ENCODE results near the gene DBNDD2.
A peak's percentile ranks its signal among the peaks of the same experiment; 100 is the strongest.

Gene DBNDD2

GRCh38 chr20:45433976-45434375, 25.9 kb downstream of the DBNDD2 start:
- Histone ChIP-seq H3K9me3 (ENCODE audit: low read length) (no peaks in the 10 kb centered on the region), H3K4me1 (ENCODE audit: insufficient read depth, low read length) (no peaks in the 10 kb centered on the region), H3K36me3 (ENCODE audit: insufficient read depth, low read length) (no peaks in the 10 kb centered on the region), H3K27me3 (ENCODE audit: insufficient read depth, low read length) (no peaks in the 10 kb centered on the region), H2AFZ (ENCODE audit: low read depth, low read length) (no peak overlapping the region), H3K4me3 (ENCODE audit: low read length) (no peak overlapping the region)

GRCh38 chr20:45436732-45437485, 28.8 kb downstream of the DBNDD2 start:
- Histone ChIP-seq H2AFZ (ENCODE audit: low read depth, low read length) (peak overlapping the region; percentile 29), H3K4me3 (ENCODE audit: low read length) (peak overlapping the region; percentile 31), H3K9me3 (ENCODE audit: low read length) (no peaks in the 10 kb centered on the region), H3K27me3 (ENCODE audit: insufficient read depth, low read length) (no peaks in the 10 kb centered on the region), H3K4me1 (ENCODE audit: insufficient read depth, low read length) (no peaks in the 10 kb centered on the region), H3K36me3 (ENCODE audit: insufficient read depth, low read length) (no peaks in the 10 kb centered on the region)

- Histone ChIP-seq H3K4me3 (ENCODE audit: low read length) (no peak overlapping the region), H3K36me3 (ENCODE audit: insufficient read depth, low read length) (no peaks in the 10 kb centered on the region), H2AFZ (ENCODE audit: low read depth, low read length) (no peak overlapping the region), H3K9me3 (ENCODE audit: low read length) (no peaks in the 10 kb centered on the region), H3K27me3 (ENCODE audit: insufficient read depth, low read length) (peaks cover 4% of the 10 kb centered on the region), H3K4me1 (ENCODE audit: insufficient read depth, low read length) (peaks cover 6% of the 10 kb centered on the region)
Observed at GRCh38 chr20:45440424-45440823, 32.3 kb downstream of the DBNDD2 start.

DNA sequence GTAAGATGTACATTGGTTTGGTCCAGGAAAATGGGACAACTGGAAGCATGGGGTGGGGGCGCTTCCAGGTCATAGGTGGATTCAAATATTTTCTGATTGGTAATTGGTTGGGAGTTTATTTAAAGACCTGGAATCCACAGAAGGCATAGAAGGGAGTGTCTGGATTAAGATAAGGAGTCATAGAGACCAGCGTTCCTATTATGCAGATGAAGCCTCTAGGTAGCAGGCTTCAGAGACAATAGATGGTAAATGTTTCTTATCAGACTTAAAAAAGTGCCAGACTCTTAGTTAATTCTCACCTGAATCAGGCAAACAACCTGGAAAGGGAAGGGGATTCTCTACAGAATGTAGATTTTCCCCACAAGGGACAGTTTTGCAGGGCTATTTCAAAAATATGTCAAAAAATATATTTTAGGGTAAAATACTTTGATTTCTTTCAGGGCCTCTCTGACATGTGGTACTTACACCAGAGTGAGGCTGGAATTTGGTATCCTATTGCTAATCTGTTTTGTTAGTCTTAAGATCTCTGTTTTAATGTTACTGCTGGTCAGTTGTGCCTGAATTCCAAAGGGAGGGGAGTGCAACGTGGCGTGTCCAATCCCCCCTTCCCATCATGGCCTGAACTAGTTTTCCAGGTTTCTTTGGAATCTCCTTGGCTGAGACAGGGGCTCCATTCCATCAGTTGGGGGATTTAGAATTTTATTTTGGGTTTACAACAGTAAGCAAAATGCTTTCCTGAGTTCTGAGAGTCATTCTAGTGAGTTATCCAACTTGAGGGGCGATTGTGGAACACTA, 33.0 kb downstream of the DBNDD2 start:
- peaks cover 4% of the 10 kb centered on the region for H3K27me3 ChIP-seq (ENCODE audit: insufficient read depth, low read length)
- no peak overlapping the region for H3K4me3 ChIP-seq (ENCODE audit: low read length)
- H3K9me3 ChIP-seq (ENCODE audit: low read length), result no peaks in the 10 kb centered on the region
- H2AFZ ChIP-seq (ENCODE audit: low read depth, low read length), result no peak overlapping the region
- H3K4me1 ChIP-seq (ENCODE audit: insufficient read depth, low read length), result peaks cover 6% of the 10 kb centered on the region
- H3K36me3 ChIP-seq (ENCODE audit: insufficient read depth, low read length), result no peaks in the 10 kb centered on the region

DNA sequence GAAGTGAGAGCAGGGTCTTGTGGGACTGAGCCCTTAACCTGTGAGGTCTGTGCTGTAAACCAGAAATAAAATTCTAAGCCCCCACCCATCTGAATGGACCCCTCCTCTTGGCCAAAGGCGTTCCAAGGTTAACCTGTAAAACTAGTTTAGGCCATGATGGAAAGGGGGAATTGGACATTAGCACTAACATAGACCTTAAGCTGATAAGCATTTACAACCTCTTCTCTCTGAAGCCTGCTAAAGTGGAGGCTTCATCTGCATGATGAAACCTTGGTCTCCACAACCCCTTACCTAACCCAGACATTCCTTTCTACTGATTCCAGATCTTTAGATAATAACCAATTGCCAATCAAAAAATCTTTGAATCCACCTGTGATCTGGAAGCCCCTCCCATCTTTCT, 33.7 kb downstream of the DBNDD2 start:
- H3K9me3 ChIP-seq (ENCODE audit: low read length), result no peaks in the 10 kb centered on the region
- no peak overlapping the region for H3K4me3 ChIP-seq (ENCODE audit: low read length)
- H2AFZ ChIP-seq (ENCODE audit: low read depth, low read length), result no peak overlapping the region
- no peaks in the 10 kb centered on the region for H3K36me3 ChIP-seq (ENCODE audit: insufficient read depth, low read length)
- peaks cover 6% of the 10 kb centered on the region for H3K4me1 ChIP-seq (ENCODE audit: insufficient read depth, low read length)
- H3K27me3 ChIP-seq (ENCODE audit: insufficient read depth, low read length), result peaks cover 4% of the 10 kb centered on the region

DNA sequence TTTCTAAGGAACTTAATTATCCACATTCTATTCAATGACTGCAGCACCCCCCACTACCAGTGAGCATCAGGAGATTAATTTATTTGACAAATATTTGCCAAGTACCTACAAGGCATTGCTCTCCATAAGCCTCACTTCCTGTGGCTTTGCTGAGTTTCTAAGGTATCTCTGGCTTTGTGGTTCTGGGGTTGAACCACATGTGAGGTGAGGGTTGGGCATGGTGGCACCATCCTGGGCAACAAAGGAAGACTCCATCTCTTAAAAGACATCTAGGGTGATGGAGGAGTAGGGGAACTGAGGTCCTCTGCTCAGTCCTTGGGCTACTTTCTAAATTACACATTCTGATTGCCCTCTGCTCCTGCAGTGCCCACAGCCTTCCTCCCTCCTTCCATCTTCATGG, 36.0 kb downstream of the DBNDD2 start:
- Histone ChIP-seq H2AFZ (ENCODE audit: low read depth, low read length) (no peak overlapping the region), H3K9me3 (ENCODE audit: low read length) (no peaks in the 10 kb centered on the region), H3K4me1 (ENCODE audit: insufficient read depth, low read length) (peaks cover 6% of the 10 kb centered on the region), H3K36me3 (ENCODE audit: insufficient read depth, low read length) (no peaks in the 10 kb centered on the region), H3K4me3 (ENCODE audit: low read length) (no peak overlapping the region), H3K27me3 (ENCODE audit: insufficient read depth, low read length) (peaks cover 4% of the 10 kb centered on the region)

GRCh38 chr20:45445805-45446562, 37.9 kb downstream of the DBNDD2 start:
- no peaks in the 10 kb centered on the region for H3K36me3 ChIP-seq (ENCODE audit: insufficient read depth, low read length)
- H3K27me3 ChIP-seq (ENCODE audit: insufficient read depth, low read length), result peaks cover 4% of the 10 kb centered on the region
- H2AFZ ChIP-seq (ENCODE audit: low read depth, low read length), result no peak overlapping the region
- H3K4me3 ChIP-seq (ENCODE audit: low read length), result no peak overlapping the region
- peaks cover 6% of the 10 kb centered on the region for H3K4me1 ChIP-seq (ENCODE audit: insufficient read depth, low read length)
- H3K9me3 ChIP-seq (ENCODE audit: low read length), result no peaks in the 10 kb centered on the region

GRCh38 chr20:45448270-45448669, 40.2 kb downstream of the DBNDD2 start:
- Histone ChIP-seq H3K4me3 (ENCODE audit: low read length) (no peak overlapping the region), H3K36me3 (ENCODE audit: insufficient read depth, low read length) (no peaks in the 10 kb centered on the region), H3K4me1 (ENCODE audit: insufficient read depth, low read length) (no peaks in the 10 kb centered on the region), H2AFZ (ENCODE audit: low read depth, low read length) (no peak overlapping the region), H3K27me3 (ENCODE audit: insufficient read depth, low read length) (peaks cover 9% of the 10 kb centered on the region), H3K9me3 (ENCODE audit: low read length) (no peaks in the 10 kb centered on the region)

GRCh38 chr20:45449528-45449927, 41.4 kb downstream of the DBNDD2 start:
- Histone ChIP-seq H3K27me3 (ENCODE audit: insufficient read depth, low read length) (peaks cover 4% of the 10 kb centered on the region), H3K9me3 (ENCODE audit: low read length) (no peaks in the 10 kb centered on the region), H3K4me3 (ENCODE audit: low read length) (no peak overlapping the region), H3K4me1 (ENCODE audit: insufficient read depth, low read length) (no peaks in the 10 kb centered on the region), H3K36me3 (ENCODE audit: insufficient read depth, low read length) (no peaks in the 10 kb centered on the region), H2AFZ (ENCODE audit: low read depth, low read length) (no peak overlapping the region)

- Histone ChIP-seq H3K27me3 (ENCODE audit: insufficient read depth, low read length) (peaks cover 4% of the 10 kb centered on the region), H2AFZ (ENCODE audit: low read depth, low read length) (no peak overlapping the region), H3K36me3 (ENCODE audit: insufficient read depth, low read length) (no peaks in the 10 kb centered on the region)
Observed at GRCh38 chr20:45450097-45450818, 42.2 kb downstream of the DBNDD2 start.

DNA sequence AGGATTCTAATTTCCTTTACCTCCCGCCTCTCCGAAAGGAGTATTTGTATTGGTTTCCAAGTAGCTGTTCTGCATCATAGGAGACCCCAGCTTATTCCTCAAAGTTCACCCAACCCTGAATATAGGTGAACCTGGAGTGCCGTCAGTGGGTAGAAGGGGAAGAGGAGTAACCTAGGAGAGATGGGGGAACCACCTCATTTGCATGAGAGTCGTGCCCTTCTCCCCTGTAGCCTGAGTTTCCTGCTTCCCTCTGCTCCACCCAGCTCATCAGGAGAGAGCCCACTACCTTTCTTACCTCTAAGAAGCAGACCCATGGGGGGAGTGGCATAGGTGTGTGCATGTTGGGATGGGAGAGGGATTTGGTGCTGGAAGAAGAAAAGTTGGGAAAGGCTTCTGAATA, 44.1 kb downstream of the DBNDD2 start:
- Histone ChIP-seq H3K27me3 (ENCODE audit: insufficient read depth, low read length) (peaks cover 4% of the 10 kb centered on the region), H2AFZ (ENCODE audit: low read depth, low read length) (no peak overlapping the region), H3K9me3 (ENCODE audit: low read length) (no peaks in the 10 kb centered on the region), H3K4me3 (ENCODE audit: low read length) (no peak overlapping the region), H3K36me3 (ENCODE audit: insufficient read depth, low read length) (no peaks in the 10 kb centered on the region), H3K4me1 (ENCODE audit: insufficient read depth, low read length) (no peaks in the 10 kb centered on the region)

More at GRCh38 chr20:45450097-45450818, 42.2 kb downstream of the DBNDD2 start:
- no peaks in the 10 kb centered on the region for H3K4me1 ChIP-seq (ENCODE audit: insufficient read depth, low read length)
- no peak overlapping the region for H3K4me3 ChIP-seq (ENCODE audit: low read length)
- H3K9me3 ChIP-seq (ENCODE audit: low read length), result no peaks in the 10 kb centered on the region

DNA sequence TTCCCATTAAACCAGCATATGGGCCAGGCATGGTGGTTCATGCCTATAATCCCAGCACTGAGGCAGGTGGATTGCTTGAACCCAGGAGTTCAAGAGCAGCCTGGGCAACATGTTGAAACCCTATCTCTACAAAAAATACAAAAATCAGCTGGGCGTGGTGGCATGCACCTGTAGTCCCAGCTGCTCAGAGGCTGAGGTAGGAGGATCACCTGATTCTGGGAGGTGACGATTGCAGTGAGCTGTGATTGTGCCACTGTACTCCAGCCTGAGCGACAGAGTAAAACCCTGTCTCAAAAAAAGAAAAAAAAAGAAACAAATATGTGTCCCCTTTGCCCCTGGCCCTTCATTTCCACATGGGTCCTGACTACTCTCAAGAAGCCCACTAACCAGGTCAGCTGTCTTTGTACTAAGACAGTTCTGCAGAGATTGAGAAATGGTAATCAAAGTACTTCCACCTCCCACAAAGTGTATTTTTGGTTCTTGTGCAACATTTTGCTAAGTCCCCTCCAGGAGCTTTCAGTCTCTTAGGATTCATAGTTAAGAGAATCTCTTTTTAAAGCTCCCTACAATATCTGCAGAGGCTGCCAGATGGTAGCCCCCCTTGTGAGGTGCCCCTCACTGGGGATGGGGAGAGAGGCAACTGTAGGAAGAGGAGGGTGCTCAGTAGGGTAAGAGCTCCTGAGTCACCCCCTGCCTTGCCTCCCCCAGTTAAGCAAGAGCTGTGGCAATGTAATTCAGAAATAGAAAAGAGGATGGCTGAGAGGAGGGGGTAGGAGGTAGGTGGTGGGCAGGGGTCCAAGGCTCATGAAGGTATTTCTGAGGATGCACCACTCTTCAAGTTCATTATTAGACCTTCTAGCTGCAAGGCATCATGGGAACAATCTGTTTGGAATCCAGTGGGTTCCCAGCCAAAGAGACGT, 44.9 kb downstream of the DBNDD2 start:
- H3K9me3 ChIP-seq (ENCODE audit: low read length), result no peaks in the 10 kb centered on the region
- H2AFZ ChIP-seq (ENCODE audit: low read depth, low read length), result no peak overlapping the region
- H3K36me3 ChIP-seq (ENCODE audit: insufficient read depth, low read length), result no peaks in the 10 kb centered on the region
- no peak overlapping the region for H3K4me3 ChIP-seq (ENCODE audit: low read length)
- peaks cover 4% of the 10 kb centered on the region for H3K27me3 ChIP-seq (ENCODE audit: insufficient read depth, low read length)
- H3K4me1 ChIP-seq (ENCODE audit: insufficient read depth, low read length), result no peaks in the 10 kb centered on the region

Data from neuron (in vitro differentiated cells).